ENCODE data around the gene MAN2A1.

DNA sequence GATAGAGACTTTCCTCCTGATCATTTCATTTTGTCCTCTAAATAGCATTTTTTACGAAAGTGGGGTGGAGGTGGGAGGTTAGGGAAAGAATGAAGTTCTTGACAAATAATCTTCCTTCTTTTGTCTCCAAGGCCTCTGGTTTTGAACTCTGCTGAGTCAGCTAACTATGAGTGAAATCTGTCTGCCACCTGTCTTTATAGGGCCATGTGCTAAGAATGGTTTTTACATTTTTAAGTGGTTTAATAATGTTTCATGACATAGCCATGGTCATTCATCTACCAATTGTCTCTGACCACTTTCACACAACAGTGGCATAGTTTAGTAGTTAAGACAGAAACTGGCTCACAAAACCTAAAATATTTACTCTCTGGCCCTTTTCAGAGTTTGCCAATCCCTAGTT is 7.6 kb downstream of the MAN2A1 start:
- TF ChIP-seq TCF7L2 (IDR thresholded peaks at IDR 0.05; ENCODE audit: low read depth, low read length): no peak
- TF ChIP-seq, protein P1, sequence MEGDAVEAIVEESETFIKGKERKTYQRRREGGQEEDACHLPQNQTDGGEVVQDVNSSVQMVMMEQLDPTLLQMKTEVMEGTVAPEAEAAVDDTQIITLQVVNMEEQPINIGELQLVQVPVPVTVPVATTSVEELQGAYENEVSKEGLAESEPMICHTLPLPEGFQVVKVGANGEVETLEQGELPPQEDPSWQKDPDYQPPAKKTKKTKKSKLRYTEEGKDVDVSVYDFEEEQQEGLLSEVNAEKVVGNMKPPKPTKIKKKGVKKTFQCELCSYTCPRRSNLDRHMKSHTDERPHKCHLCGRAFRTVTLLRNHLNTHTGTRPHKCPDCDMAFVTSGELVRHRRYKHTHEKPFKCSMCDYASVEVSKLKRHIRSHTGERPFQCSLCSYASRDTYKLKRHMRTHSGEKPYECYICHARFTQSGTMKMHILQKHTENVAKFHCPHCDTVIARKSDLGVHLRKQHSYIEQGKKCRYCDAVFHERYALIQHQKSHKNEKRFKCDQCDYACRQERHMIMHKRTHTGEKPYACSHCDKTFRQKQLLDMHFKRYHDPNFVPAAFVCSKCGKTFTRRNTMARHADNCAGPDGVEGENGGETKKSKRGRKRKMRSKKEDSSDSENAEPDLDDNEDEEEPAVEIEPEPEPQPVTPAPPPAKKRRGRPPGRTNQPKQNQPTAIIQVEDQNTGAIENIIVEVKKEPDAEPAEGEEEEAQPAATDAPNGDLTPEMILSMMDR (IDR thresholded peaks at IDR 0.05): no peak
- no peak for TF ChIP-seq POLR2AphosphoS5 (IDR thresholded peaks at IDR 0.05; ENCODE audit: low read depth, low read length)

All from Panc1 (cell line).